ENCODE measurements around the gene PRR30.
"Not testable (repeated sequence)": the region's sequence is repeated elsewhere in the genome, so short reads cannot be mapped to it uniquely, and the experiment has no call there.

PRR30 gene

GRCh38 chr2:27139310-27139709 is at the start of gene PRR30:
PRR30 (minus strand) TSS chr2:27139410; CDS start chr2:27138329, 1,081 bp downstream.
- no peak for DNase-seq (ENCODE audit: low spot score)

- DNase-seq (ENCODE audit: low spot score): no peak
Measured at GRCh38 chr2:27186613-27187345, 47.6 kb upstream of the PRR30 start.

- no peak for DNase-seq (ENCODE audit: low spot score)
Measured at GRCh38 chr2:27185331-27186026, 46.3 kb upstream of the PRR30 start.

- DNase-seq (ENCODE audit: low spot score): no peak
Measured at GRCh38 chr2:27184115-27184514, 44.9 kb upstream of the PRR30 start.

- DNase-seq (ENCODE audit: low spot score): no peak
Measured at GRCh38 chr2:27182346-27182745, 43.1 kb upstream of the PRR30 start.

GRCh38 chr2:27179344-27180000 is 40.3 kb upstream of the PRR30 start:
- no peak for DNase-seq (ENCODE audit: low spot score)

GRCh38 chr2:27178469-27178868 is 39.3 kb upstream of the PRR30 start:
- DNase-seq (ENCODE audit: low spot score): no peak

DNA sequence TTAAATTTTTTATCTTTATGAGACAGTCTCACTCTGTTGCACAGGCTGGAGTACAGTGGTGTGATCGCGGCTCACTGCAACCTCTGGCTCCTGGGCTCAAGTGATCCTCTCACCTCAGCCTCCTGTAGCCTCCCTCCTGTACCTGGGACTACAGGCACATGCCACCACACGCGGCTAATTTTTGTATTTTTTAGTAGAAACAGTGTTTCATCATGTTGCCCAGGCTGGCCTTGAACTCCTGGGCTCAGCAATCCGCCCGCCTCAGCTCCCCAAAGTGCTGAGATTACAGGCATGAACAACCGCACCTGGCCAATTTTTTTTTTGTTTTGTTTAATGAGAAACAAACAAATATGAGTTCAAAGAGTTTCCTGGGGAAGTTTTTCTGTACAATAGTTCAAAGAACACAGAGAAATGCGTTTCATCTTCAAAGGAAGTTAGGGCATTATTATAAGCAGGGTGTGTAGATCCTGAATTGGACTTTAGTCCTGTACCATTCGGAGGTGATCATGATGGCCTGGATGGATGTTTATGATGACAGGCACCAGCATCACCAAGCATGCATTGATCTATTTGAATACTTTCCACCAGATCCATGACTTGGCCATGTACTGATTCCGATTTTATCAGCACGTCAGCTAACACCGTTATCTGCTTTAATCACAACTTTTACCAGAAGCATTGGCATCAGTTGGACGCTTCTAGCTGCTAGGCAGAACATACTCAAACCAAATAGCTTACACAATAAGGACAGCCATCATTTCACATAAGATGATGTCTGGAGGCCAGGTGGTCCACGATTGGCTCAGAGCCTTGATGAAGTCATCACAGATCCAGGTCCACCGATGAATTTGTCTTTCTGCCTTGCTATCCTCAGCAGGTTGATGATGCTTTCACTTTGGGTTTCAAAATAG is 38.5 kb upstream of the PRR30 start:
- DNase-seq (ENCODE audit: low spot score): no peak

DNA sequence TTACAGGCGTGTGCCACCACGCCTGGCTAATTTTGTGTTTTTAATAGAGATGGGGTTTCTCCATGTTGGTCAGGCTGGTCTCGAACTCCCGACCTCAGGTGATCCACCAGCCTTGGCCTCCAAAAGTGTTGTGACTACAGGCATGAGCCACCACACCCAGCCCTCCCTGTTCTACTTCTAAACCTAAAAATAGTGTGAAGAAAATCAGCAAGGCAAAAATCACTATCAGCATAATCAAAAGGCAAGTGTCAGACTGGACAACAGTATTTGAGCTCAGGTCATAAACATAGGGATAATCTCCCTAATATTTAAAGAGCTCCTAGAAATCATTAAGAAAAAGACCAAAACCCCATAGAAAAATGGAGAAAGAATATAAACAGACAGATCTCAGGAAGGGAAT is 36.6 kb upstream of the PRR30 start:
- not testable (repeated sequence) for DNase-seq (ENCODE audit: low spot score)

DNA sequence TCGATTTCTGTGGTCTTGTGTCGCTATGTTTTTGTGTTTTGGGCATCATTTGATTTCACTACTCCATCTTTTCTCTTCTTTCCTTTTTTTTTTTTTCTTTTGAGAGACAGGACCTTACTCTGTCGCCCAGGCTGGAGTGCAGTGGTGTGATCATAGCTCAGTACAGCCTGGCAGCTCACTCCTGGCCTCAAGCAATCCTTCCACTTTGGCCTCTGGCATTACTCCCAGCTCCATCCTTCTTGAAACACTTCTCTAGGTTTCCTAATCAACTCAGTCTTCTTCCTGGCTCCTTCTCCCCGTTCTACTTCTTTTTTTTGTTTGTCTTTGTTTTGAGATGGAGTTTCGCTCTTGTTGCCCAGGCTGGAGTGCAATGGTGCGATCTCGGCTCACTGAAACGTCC is 36.1 kb upstream of the PRR30 start:
- DNase-seq (ENCODE audit: low spot score): no peak

GRCh38 chr2:27174638-27175037 is 35.4 kb upstream of the PRR30 start:
- no peak for DNase-seq (ENCODE audit: low spot score)

DNA sequence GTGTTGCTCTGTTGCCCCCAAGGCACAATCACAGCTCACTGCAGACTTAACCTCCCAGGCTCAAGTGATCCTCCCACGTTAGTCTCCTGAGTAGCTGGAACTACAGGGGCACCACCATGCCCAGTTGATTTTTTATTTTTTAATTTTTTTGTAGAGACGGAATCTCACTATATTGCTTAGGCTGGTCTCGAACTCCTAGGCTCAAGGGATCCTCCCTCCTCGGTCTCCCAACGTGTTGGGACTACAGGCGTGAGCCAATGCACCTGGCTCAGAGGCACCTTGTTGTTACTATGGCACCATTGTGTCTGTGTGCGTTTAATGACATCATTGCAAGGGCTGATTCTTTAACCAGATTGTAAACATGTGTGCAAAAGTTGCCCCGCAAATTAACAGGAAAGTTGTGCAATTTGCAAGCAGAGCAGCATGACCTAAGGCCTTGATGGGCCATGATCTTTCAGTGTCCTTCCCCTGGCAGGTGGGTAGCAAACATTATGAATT is 32.2 kb upstream of the PRR30 start:
- no peak for DNase-seq (ENCODE audit: low spot score)

DNA sequence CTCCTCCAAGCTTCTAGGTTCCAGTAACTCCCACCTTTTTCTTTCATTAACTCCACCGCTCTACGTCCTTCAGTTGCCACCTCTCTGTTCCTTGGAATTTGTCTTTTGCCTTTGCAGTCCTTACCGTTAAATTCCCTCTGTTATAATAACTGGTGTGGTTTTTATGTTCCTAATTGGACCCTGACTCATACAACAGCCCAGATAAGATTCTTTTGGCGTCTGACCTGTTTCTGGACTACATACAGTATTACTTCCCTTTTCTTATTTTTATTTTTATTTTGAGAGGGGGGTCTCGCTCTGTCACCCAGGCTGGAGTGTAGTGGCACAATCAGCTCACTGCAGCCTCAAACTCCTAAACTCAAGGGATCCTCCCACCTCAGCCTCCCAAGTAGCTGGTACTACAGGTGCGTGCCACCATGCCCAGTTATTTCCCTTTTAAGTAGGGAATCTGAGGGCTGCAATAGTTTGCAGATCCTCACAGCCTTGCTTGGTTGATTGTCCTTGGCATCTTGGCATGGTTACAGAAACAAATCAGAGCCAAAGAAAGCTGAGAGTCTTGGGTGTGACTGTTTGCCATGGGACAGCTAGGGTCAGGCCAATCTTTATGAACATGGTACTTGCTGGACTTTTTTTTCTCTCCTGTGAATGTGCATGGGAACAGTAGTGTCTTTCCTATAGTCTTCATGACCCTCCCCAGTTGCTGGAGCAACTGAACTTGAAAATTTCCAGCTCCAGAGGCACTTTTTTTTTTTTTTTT is 31.5 kb upstream of the PRR30 start:
- DNase-seq (ENCODE audit: low spot score): no peak

- no peak for DNase-seq (ENCODE audit: low spot score)
Measured at GRCh38 chr2:27164960-27165763, 26.0 kb upstream of the PRR30 start.

GRCh38 chr2:27162151-27163121 is 23.2 kb upstream of the PRR30 start:
- DNase-seq (ENCODE audit: low spot score): no peak

DNA sequence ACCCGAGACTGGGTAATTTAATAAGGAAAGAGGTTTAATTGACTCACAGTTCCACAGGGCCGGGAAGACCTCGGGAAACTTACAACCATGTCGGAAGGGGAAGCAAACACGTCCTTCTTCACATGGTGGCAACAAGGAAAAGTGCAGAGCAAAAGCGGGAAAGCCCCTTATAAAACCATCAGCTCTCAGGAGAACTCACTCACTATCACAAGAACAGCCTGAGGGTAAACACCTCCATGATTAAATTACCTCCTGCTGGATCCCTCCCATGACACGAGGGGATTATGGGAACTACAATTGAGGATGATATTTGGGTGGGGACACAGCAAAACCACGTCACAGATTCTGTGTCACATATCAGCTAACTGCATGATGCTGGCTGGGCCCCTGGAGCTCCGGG is 21.0 kb upstream of the PRR30 start:
- no peak for DNase-seq (ENCODE audit: low spot score)

DNA sequence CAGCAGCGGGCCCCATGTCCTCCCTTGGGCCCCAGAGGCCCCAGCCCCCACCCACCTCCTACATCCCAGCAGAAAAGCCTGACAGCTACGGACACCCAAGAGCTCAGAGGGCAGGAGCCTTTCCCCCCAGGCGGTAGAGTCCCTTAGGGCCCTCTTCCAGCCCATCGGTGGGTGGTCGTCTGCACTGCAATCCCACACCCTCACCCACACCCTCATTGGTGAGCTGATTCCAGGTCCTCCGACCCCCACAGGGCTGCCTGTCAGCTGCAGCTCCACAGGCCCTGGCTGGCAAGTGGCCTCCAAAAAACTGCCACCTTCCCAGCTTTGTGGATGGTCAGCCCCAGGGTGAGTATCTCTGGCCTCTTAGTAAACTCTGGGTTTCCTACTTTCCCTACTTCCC is 20.1 kb upstream of the PRR30 start:
- DNase-seq (ENCODE audit: low spot score): no peak

- no peak for DNase-seq (ENCODE audit: low spot score)
Measured at GRCh38 chr2:27158468-27158867, 19.3 kb upstream of the PRR30 start.

DNA sequence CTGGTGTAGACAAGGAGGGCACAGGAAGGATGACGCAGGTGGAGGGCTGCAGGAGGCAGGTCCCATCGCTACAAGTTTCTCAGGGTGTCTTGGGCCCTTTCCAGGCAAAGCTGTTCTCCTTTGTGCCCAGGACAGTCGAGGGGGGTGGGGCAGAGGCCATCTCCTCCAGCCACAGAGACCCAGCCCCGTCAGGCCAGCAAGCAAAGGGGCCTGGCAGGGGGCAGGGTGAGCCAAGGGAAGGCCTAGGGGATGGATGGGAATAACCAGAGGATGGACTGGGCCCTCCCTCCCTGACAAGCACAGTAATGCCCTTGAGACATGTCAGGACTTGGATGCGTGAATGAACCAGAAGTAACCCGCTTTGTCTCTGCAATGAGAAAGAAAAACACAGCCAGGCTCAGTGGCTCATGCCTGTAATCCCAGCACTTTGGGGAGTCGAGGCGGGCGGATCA is 15.9 kb upstream of the PRR30 start:
- DNase-seq (ENCODE audit: low spot score): no peak
